ENCODE measurements around the gene VASH2.

VASH2 gene

DNA sequence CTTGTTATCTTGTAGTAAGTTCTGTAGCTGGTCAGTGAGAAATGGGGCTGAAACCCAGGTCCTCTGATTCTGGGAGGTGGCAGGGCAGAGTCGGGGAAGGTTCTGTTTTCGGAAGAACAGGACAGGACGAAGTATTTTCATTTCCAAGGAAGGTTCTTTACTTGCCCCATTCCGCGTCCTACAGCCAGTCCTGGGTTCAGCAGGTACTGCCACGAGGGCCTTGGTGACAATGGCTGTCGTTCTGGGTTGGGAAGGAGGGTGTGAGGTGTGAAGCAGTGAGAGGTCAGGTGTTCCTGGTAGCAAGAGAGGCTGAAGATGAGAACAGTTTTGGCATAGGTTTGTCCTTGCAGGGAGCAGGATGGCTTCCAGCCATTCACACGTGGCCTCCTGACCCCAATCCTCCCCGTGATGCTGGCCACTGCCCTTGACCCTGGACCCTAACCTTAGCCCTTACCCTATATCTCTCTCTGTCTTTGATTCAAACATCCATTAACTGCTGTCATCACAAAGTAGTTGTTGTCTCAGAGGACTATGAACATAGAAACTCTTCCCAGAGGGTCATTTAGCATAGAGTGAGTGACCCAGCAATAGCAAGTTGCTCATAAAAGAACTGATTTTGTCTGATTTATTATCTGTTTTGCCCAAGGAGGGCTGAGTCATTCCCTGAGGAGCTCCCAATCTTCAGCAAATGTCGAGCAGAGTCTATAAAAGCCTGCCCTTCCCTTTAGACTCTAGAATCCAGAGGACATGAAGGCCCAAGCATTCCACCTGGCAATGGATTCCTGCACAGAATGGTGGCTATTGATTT is 25.0 kb downstream of the VASH2 start:
- TF ChIP-seq CEBPB (IDR thresholded peaks at IDR 0.05) (no peak), TEAD4 (IDR thresholded peaks at IDR 0.05) (no peak), ZBTB7A (IDR thresholded peaks at IDR 0.05; ENCODE audit: low read depth) (no peak), YY1 (IDR thresholded peaks at IDR 0.05; ENCODE audit: low read depth) (no peak), EGR1 (IDR thresholded peaks at IDR 0.05) (no peak), NFIC (IDR thresholded peaks at IDR 0.05) (no peak), TAF1 (IDR thresholded peaks at IDR 0.05; ENCODE audit: low read depth) (no peak), CREB1 (IDR thresholded peaks at IDR 0.05; ENCODE audit: low read depth) (no peak), TCF12 (IDR thresholded peaks at IDR 0.05; ENCODE audit: low read depth) (no peak)
- TF ChIP-seq, protein P1, sequence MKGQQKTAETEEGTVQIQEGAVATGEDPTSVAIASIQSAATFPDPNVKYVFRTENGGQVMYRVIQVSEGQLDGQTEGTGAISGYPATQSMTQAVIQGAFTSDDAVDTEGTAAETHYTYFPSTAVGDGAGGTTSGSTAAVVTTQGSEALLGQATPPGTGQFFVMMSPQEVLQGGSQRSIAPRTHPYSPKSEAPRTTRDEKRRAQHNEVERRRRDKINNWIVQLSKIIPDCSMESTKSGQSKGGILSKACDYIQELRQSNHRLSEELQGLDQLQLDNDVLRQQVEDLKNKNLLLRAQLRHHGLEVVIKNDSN (IDR thresholded peaks at IDR 0.05) = no peak

DNA sequence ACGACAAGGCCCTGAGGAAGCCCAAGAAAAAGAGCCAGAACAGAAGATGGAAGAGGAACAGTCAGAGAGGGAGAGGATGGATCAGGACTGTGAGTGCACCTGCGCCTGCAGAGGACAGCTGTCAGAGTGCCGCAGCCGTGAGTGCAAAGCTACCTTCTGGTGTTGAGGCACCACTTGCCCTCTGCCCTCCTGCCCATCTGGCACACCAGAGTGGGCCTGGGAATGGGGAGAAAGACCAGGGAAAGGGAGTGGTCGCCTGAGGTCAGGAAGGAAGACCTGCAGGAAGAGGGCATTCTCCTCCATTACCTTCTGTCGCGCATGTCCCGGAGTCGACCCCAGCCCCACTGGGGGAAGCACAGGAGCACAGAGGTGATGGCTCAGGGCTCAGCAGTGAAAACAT is 26.2 kb downstream of the VASH2 start:
- TF ChIP-seq FOXM1 (IDR thresholded peaks at IDR 0.05; ENCODE audit: borderline replicate concordance, low read depth) (no peak), CEBPB (IDR thresholded peaks at IDR 0.05) (no peak), CREB1 (IDR thresholded peaks at IDR 0.05; ENCODE audit: low read depth) (no peak), NFIC (IDR thresholded peaks at IDR 0.05) (no peak), TAF1 (IDR thresholded peaks at IDR 0.05; ENCODE audit: low read depth) (no peak), EGR1 (IDR thresholded peaks at IDR 0.05) (no peak), TCF12 (IDR thresholded peaks at IDR 0.05; ENCODE audit: low read depth) (no peak), ZBTB7A (IDR thresholded peaks at IDR 0.05; ENCODE audit: low read depth) (no peak), YY1 (IDR thresholded peaks at IDR 0.05; ENCODE audit: low read depth) (no peak), TEAD4 (IDR thresholded peaks at IDR 0.05) (no peak), RAD21 (IDR thresholded peaks at IDR 0.05; ENCODE audit: low read depth) (no peak), EP300 (IDR thresholded peaks at IDR 0.05; ENCODE audit: borderline replicate concordance) (no peak)
- TF ChIP-seq, protein P2, sequence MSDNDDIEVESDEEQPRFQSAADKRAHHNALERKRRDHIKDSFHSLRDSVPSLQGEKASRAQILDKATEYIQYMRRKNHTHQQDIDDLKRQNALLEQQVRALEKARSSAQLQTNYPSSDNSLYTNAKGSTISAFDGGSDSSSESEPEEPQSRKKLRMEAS (IDR thresholded peaks at IDR 0.05) = no peak
- TF ChIP-seq, protein P3, sequence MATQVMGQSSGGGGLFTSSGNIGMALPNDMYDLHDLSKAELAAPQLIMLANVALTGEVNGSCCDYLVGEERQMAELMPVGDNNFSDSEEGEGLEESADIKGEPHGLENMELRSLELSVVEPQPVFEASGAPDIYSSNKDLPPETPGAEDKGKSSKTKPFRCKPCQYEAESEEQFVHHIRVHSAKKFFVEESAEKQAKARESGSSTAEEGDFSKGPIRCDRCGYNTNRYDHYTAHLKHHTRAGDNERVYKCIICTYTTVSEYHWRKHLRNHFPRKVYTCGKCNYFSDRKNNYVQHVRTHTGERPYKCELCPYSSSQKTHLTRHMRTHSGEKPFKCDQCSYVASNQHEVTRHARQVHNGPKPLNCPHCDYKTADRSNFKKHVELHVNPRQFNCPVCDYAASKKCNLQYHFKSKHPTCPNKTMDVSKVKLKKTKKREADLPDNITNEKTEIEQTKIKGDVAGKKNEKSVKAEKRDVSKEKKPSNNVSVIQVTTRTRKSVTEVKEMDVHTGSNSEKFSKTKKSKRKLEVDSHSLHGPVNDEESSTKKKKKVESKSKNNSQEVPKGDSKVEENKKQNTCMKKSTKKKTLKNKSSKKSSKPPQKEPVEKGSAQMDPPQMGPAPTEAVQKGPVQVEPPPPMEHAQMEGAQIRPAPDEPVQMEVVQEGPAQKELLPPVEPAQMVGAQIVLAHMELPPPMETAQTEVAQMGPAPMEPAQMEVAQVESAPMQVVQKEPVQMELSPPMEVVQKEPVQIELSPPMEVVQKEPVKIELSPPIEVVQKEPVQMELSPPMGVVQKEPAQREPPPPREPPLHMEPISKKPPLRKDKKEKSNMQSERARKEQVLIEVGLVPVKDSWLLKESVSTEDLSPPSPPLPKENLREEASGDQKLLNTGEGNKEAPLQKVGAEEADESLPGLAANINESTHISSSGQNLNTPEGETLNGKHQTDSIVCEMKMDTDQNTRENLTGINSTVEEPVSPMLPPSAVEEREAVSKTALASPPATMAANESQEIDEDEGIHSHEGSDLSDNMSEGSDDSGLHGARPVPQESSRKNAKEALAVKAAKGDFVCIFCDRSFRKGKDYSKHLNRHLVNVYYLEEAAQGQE (IDR thresholded peaks at IDR 0.05; ENCODE audit: low read depth) = no peak
- TF ChIP-seq, protein P1 (IDR thresholded peaks at IDR 0.05) = no peak

DNA sequence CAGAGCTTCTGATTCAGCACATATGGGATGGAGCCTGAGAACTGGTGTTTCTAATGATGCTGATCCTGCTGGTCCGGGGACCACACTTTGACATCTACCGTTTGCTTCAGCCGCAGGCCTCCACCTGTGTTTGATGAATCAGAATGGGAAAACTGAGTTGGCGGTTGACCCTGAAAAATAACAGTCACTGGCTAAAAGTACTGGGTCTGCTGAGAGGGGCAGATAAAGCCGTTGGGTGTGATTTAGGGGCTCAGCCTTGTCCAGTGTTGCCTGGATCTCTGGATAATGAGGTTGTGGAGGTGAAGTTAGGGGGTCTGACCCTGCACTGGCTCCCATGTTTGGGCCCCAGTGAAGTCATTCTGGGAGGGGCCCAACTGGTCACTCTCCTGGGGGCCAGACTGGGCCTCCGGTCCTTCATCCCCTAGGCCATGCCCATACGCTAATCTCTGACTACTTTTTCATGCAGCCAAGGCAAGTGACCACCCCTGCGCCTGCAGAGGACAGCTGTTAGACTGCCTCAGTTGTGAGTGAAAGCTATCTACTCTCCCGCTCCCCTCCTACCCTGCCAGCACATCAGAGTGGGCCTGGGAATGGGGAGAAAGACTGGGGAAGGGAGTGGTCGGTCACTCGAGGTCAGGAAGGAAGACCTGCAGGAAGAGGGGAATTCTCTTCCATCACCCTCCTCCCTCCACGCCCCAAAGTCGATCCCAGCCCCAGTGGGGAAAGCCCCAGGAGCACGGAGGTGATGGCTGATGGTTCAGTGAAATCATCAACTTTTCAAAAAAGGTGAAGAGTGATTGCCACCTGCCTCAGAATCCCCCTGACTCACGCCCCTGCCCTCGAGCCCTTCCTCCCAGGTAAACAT is 27.7 kb downstream of the VASH2 start:
- no peak for TF ChIP-seq YY1 (IDR thresholded peaks at IDR 0.05; ENCODE audit: low read depth)
- TF ChIP-seq, protein P1 (IDR thresholded peaks at IDR 0.05) = no peak
- TF ChIP-seq RAD21 (IDR thresholded peaks at IDR 0.05; ENCODE audit: low read depth) = no peak
- no peak for TF ChIP-seq CREB1 (IDR thresholded peaks at IDR 0.05; ENCODE audit: low read depth)
- no peak for TF ChIP-seq NFIC (IDR thresholded peaks at IDR 0.05)
- no peak for TF ChIP-seq TCF12 (IDR thresholded peaks at IDR 0.05; ENCODE audit: low read depth)
- no peak for TF ChIP-seq CEBPB (IDR thresholded peaks at IDR 0.05)
- no peak for TF ChIP-seq TEAD4 (IDR thresholded peaks at IDR 0.05)
- TF ChIP-seq, protein P2 (IDR thresholded peaks at IDR 0.05) = no peak
- TF ChIP-seq TAF1 (IDR thresholded peaks at IDR 0.05; ENCODE audit: low read depth) = no peak

DNA sequence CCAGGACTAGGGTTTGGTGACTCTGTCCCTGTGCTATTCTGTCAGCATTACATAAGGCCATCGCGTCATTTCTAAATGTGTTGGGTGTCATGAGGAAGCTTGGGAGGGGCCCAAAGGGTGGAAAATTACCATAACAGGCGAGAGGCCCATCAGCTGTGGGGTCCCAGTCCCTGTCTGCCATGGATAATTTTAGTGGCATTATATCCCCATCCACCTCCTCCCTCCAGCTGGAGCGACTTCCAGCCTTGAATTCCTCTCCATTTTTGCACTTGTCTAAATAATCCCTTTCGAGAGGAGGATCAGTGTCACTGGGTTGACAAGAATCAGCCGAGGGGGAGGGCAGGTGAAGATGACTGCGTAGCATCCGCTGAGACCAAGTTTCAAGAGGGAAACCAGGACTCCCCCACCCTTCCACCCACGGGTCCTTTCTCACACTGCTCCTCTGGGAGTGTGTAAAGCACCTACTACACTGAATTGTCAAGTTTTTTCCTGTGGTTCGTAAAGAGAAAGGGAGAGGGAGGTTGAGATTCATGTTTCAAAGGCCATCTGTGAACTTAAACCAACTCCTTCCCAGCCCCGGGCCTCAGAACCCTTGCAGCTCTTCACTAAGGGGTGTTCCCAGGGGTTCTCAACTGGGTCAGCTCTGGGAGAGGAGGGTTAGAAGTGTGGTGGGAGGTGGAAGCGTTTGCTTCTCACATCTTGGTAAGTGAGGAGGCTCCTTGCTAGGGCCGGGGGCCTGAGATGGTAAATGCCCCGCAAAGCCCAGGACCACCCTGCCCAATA is 29.2 kb downstream of the VASH2 start:
- TF ChIP-seq TAF1 (IDR thresholded peaks at IDR 0.05; ENCODE audit: low read depth) = no peak
- TF ChIP-seq TEAD4 (IDR thresholded peaks at IDR 0.05) = no peak
- TF ChIP-seq NFIC (IDR thresholded peaks at IDR 0.05) = no peak
- TF ChIP-seq CEBPB (IDR thresholded peaks at IDR 0.05) = no peak
- no peak for TF ChIP-seq EGR1 (IDR thresholded peaks at IDR 0.05)

DNA sequence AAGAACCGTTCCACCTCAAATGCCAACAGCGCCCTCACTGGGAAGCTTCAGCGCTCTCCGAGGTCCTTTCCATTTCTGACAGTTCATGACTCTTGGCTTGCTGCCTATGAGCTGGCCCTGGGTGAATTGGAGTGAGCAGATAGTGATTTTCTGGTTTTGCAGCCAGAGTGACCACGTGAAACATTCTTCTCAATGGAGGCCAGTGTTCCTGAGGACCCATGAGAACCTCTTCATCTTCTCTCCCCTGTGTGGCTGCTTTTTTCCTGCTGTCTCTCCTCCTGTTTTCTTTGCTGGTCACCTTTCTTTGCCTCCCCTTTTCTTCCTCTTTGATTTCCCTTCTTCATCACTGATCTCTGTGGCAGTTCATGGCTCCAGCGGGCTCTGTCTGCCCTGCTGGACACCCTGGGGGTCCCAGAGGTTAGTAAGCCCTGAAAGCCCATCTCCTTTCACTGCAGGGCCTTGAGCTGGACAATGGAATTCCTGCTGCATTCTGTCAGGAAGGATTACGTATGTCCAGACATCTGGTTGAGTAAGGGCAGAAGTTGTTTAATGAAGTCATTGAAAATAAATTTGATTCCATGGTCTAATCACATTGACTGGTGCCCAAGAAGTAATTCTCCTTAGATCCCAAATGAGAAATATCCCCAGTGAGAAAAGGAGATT is 29.9 kb downstream of the VASH2 start:
- TF ChIP-seq TEAD4 (IDR thresholded peaks at IDR 0.05) (no peak), TAF1 (IDR thresholded peaks at IDR 0.05; ENCODE audit: low read depth) (no peak), RAD21 (IDR thresholded peaks at IDR 0.05; ENCODE audit: low read depth) (peak; percentile 22; the same call in 1 of the 2 replicates)
- TF ChIP-seq, protein P2 (IDR thresholded peaks at IDR 0.05) = no peak
- TF ChIP-seq, protein P3 (IDR thresholded peaks at IDR 0.05; ENCODE audit: low read depth) = peak; percentile 61

All from Ishikawa (cell line).